Retinal pigment epithelial cell (primary cell): ENCODE results near the gene FBXW9.
"Not testable (repeated sequence)": the region's sequence is repeated elsewhere in the genome, so short reads cannot be mapped to it uniquely, and the experiment has no call there.

ENCODE experiments used
- DNase-seq: peaks from one replicate; pipeline ENCODE4 v3.0.0-alpha.2; 2010; ENCODE audit warnings: low read depth
- H3K4me3 ChIP-seq: 2 replicates; pipeline ENCODE4 v1.5.1; 2011; ENCODE audit warnings: mild to moderate bottlenecking, low read length, control low read depth, moderate library complexity
- CTCF ChIP-seq: conservative IDR thresholded peaks from 2 replicates; pipeline ENCODE4 v1.5.1; 2011; ENCODE audit warnings: low read depth, low read length, control low read depth, inconsistent platforms

The FBXW9 gene

GRCh38 chr19:12649941-12650340 is 46.5 kb downstream of the FBXW9 start:
- no peak overlapping the region for H3K4me3 ChIP-seq
- no peak for TF ChIP-seq CTCF
- DNase-seq, result no peak

GRCh38 chr19:12648088-12648487 is 48.3 kb downstream of the FBXW9 start:
- TF ChIP-seq CTCF, result peak; percentile 42
- no peak for DNase-seq
- peak overlapping the region; percentile 32 for H3K4me3 ChIP-seq

GRCh38 chr19:12647490-12648071 is 48.9 kb downstream of the FBXW9 start:
- TF ChIP-seq CTCF, result no peak

GRCh38 chr19:12647047-12647446 is 49.4 kb downstream of the FBXW9 start:
- H3K4me3 ChIP-seq, result no peak overlapping the region
- TF ChIP-seq CTCF, result no peak
- no peak for DNase-seq

More at GRCh38 chr19:12647490-12648071, 48.9 kb downstream of the FBXW9 start:
- H3K4me3 ChIP-seq, result peak overlapping the region; percentile 32
- DNase-seq, result no peak

GRCh38 chr19:12646551-12646950 is 49.9 kb downstream of the FBXW9 start:
- no peak for TF ChIP-seq CTCF

GRCh38 chr19:12643716-12644115 is 52.7 kb downstream of the FBXW9 start:
- DNase-seq, H3K4me3 ChIP-seq: not testable (repeated sequence)

More at GRCh38 chr19:12646551-12646950, 49.9 kb downstream of the FBXW9 start:
- no peak overlapping the region for H3K4me3 ChIP-seq
- no peak for DNase-seq

GRCh38 chr19:12642506-12642905 is 53.9 kb downstream of the FBXW9 start:
- H3K4me3 ChIP-seq, result no peak overlapping the region
- no peak for DNase-seq
- TF ChIP-seq CTCF, result no peak
